ENCODE measurements around the gene CXCL5.

GRCh38 chr4:73991742-73992000, 6.8 kb downstream of the CXCL5 start:
- no peak for TF ChIP-seq POLR2A (IDR thresholded peaks at IDR 0.05; ENCODE audit: low read depth, low read length)
- no peak for TF ChIP-seq CTCF (conservative IDR thresholded peaks at IDR 0.05; ENCODE audit: low read depth, low read length)
- no peak for TF ChIP-seq CEBPB (IDR thresholded peaks at IDR 0.05; ENCODE audit: low read depth, low read length)
- no peak for TF ChIP-seq SMC3 (IDR thresholded peaks at IDR 0.05; ENCODE audit: low read depth, low read length)
- no peak for TF ChIP-seq RFX5 (IDR thresholded peaks at IDR 0.05; ENCODE audit: low read depth, low read length)
